ENCODE measurements around the gene TMEM239.

The TMEM239 gene

GRCh38 chr20:2807019-2807418, 9.1 kb upstream of the TMEM239 start:
- H3K4me1 Mint-ChIP-seq = peaks cover 14% of the 10 kb centered on the region
- H3K36me3 Mint-ChIP-seq (ENCODE audit: low read depth) = peaks cover 7% of the 10 kb centered on the region
- TF ChIP-seq CTCF (IDR thresholded peaks at IDR 0.05; ENCODE audit: unreplicated experiment in 3 of 3) = no peak
- peaks cover 56% of the 10 kb centered on the region for H3K27me3 Mint-ChIP-seq (ENCODE audit: low read depth)
- H3K9me3 Mint-ChIP-seq = peaks cover 16% of the 10 kb centered on the region
- peak overlapping the region in 1 of 3 experiments; percentile 11 for H3K4me3 Mint-ChIP-seq
- H3K27ac Mint-ChIP-seq = peak overlapping the region in 2 of 3 experiments; percentile 35 to 87

- peak overlapping the region; percentile 35 to 87 (median 47) for H3K27ac Mint-ChIP-seq
- H3K4me3 Mint-ChIP-seq = peak overlapping the region in 1 of 3 experiments; percentile 46
- peaks cover 14% of the 10 kb centered on the region for H3K36me3 Mint-ChIP-seq (ENCODE audit: low read depth)
- H3K4me1 Mint-ChIP-seq = peaks cover 14% of the 10 kb centered on the region
- H3K27me3 Mint-ChIP-seq (ENCODE audit: low read depth) = peaks cover 50% of the 10 kb centered on the region
- peaks cover 22% of the 10 kb centered on the region for H3K9me3 Mint-ChIP-seq
These were observed 8.2 kb upstream of the TMEM239 start for GRCh38 chr20:2807929-2808328.

- Mint-ChIP-seq H3K4me1 (peaks cover 29% of the 10 kb centered on the region), H3K27me3 (ENCODE audit: low read depth) (peaks cover 47% of the 10 kb centered on the region), H3K27ac (peak overlapping the region in 1 of 3 experiments; percentile 58), H3K9me3 (peaks cover 35% of the 10 kb centered on the region), H3K36me3 (ENCODE audit: low read depth) (peaks cover 14% of the 10 kb centered on the region), H3K4me3 (no peak overlapping the region)
- no peak for TF ChIP-seq CTCF (IDR thresholded peaks at IDR 0.05; ENCODE audit: unreplicated experiment in 3 of 3)
These were observed 6.5 kb upstream of the TMEM239 start for GRCh38 chr20:2809690-2810089.

- TF ChIP-seq CTCF (IDR thresholded peaks at IDR 0.05; ENCODE audit: unreplicated experiment in 3 of 3) = no peak
- no peak overlapping the region for H3K27ac Mint-ChIP-seq
- peaks cover 35% of the 10 kb centered on the region for H3K9me3 Mint-ChIP-seq
- H3K36me3 Mint-ChIP-seq (ENCODE audit: low read depth) = peaks cover 14% of the 10 kb centered on the region
- H3K4me1 Mint-ChIP-seq = peaks cover 31% of the 10 kb centered on the region
- H3K27me3 Mint-ChIP-seq (ENCODE audit: low read depth) = peaks cover 32% of the 10 kb centered on the region
- no peak overlapping the region for H3K4me3 Mint-ChIP-seq
These were observed 4.0 kb upstream of the TMEM239 start for GRCh38 chr20:2812189-2812588.

GRCh38 chr20:2814076-2814475, 2.1 kb upstream of the TMEM239 start:
- Mint-ChIP-seq H3K36me3 (ENCODE audit: low read depth) (peaks cover 14% of the 10 kb centered on the region), H3K27ac (peak overlapping the region; percentile 41 to 81 (median 78)), H3K9me3 (peaks cover 33% of the 10 kb centered on the region), H3K4me3 (peak overlapping the region in 1 of 3 experiments; percentile 1), H3K27me3 (ENCODE audit: low read depth) (peaks cover 21% of the 10 kb centered on the region), H3K4me1 (peaks cover 36% of the 10 kb centered on the region)
- no peak for TF ChIP-seq CTCF (IDR thresholded peaks at IDR 0.05; ENCODE audit: unreplicated experiment in 3 of 3)

GRCh38 chr20:2814587-2815051, 1.5 kb upstream of the TMEM239 start, which contains the start of gene C20orf141:
TSS of gene C20orf141 (plus strand) at chr20:2814987. CDS start at chr20:2815185, 198 bp downstream.
- Mint-ChIP-seq H3K9me3 (peaks cover 31% of the 10 kb centered on the region), H3K4me1 (peaks cover 36% of the 10 kb centered on the region), H3K27me3 (ENCODE audit: low read depth) (peaks cover 19% of the 10 kb centered on the region), H3K27ac (peak within 1 kb of the TSS; percentile 78 to 95 (median 84)), H3K36me3 (ENCODE audit: low read depth) (peaks cover 14% of the 10 kb centered on the region), H3K4me3 (peak within 1 kb of the TSS in 2 of 3 experiments; percentile 1 to 8)
- TF ChIP-seq CTCF (IDR thresholded peaks at IDR 0.05; ENCODE audit: unreplicated experiment in 3 of 3) = no peak
